ENCODE data around the gene HJURP.

Gene HJURP

DNA sequence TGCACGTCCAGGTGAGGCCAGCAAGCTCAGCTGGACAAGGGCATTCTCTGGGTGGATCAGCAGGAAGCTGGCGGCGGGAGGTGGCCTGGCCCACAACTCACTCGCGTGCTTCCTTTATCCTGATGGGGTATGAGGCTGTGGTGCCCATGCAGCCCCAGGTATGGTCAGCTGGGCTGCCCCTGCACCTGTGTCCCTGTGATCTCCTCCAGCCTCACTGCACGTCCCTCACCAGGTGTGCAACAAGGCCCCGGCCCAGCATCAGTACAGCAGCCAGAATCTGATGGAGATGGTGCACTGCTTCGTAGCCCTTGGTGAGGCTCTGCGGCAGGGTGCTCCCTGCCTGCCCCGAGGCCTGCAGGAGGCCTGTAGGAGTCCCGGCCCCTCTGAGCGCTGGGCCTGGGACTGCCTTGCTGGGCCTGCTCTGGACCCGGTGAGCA, 58.6 kb downstream of the HJURP start:
- Histone ChIP-seq H3K9ac (ENCODE audit: low read depth in 1 of 2, low read length in 2 of 2) (no peak overlapping the region), H3K27ac (ENCODE audit: low read depth in 2 of 2, low read length in 2 of 2) (no peak overlapping the region), H3K4me3 (ENCODE audit: low read length in 2 of 2) (no peak overlapping the region), H3K27me3 (ENCODE audit: control insufficient read depth in 2 of 2, insufficient read depth in 2 of 2, low read length in 2 of 2) (peaks cover 0 to 3% of the 10 kb centered on the region in 2 donors), H3K4me1 (ENCODE audit: control insufficient read depth in 2 of 2, insufficient read depth in 2 of 2, low read length in 2 of 2) (no peaks in the 10 kb centered on the region), H3K36me3 (ENCODE audit: control insufficient read depth in 2 of 2, insufficient read depth in 2 of 2, low read length in 2 of 2) (no peaks in the 10 kb centered on the region), H3K9me3 (ENCODE audit: control insufficient read depth in 2 of 2, low read length in 2 of 2) (no peaks in the 10 kb centered on the region)

DNA sequence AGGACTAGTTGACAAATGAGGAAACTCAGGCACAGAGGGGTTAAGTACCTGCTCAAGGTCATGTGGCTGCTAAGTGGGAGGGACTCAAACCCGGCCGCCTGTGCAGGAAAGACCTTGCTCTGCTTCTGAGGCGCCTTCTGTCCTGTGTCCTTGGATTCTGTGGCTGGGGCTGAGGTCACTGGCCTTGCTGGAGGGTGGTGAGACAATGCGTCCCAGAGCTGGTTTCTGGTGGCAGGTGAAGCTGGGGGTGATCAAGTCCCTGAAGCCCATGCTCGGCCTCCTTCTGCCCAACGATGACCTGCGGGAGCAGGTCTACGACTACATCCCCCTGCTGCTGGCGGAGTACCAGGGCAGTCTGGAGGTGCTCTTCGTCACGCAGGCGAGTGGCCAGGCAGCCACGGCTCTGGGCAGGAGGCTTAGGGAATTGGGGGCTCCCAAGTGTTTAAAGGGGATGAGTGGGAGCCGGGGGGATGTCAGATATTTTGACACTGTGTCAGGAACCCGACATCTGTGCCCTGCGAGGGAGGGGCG, 60.1 kb downstream of the HJURP start:
- H3K9ac ChIP-seq (ENCODE audit: low read depth in 1 of 2, low read length in 2 of 2), result no peak overlapping the region
- H3K4me1 ChIP-seq (ENCODE audit: control insufficient read depth in 2 of 2, insufficient read depth in 2 of 2, low read length in 2 of 2), result no peaks in the 10 kb centered on the region
- no peak overlapping the region for H3K4me3 ChIP-seq (ENCODE audit: low read length in 2 of 2)
- no peak overlapping the region for H3K27ac ChIP-seq (ENCODE audit: low read depth in 2 of 2, low read length in 2 of 2)
- H3K9me3 ChIP-seq (ENCODE audit: control insufficient read depth in 2 of 2, low read length in 2 of 2), result no peaks in the 10 kb centered on the region
- no peaks in the 10 kb centered on the region for H3K36me3 ChIP-seq (ENCODE audit: control insufficient read depth in 2 of 2, insufficient read depth in 2 of 2, low read length in 2 of 2)
- peaks cover 0 to 3% of the 10 kb centered on the region in 2 donors for H3K27me3 ChIP-seq (ENCODE audit: control insufficient read depth in 2 of 2, insufficient read depth in 2 of 2, low read length in 2 of 2)

GRCh38 chr2:233793465-233794127, 60.7 kb downstream of the HJURP start:
- H3K27me3 ChIP-seq (ENCODE audit: control insufficient read depth in 2 of 2, insufficient read depth in 2 of 2, low read length in 2 of 2), result peaks cover 0 to 3% of the 10 kb centered on the region in 2 donors
- no peaks in the 10 kb centered on the region for H3K9me3 ChIP-seq (ENCODE audit: control insufficient read depth in 2 of 2, low read length in 2 of 2)
- no peaks in the 10 kb centered on the region for H3K4me1 ChIP-seq (ENCODE audit: control insufficient read depth in 2 of 2, insufficient read depth in 2 of 2, low read length in 2 of 2)
- H3K4me3 ChIP-seq (ENCODE audit: low read length in 2 of 2), result no peak overlapping the region
- H3K27ac ChIP-seq (ENCODE audit: low read depth in 2 of 2, low read length in 2 of 2), result no peak overlapping the region
- no peak overlapping the region for H3K9ac ChIP-seq (ENCODE audit: low read depth in 1 of 2, low read length in 2 of 2)
- H3K36me3 ChIP-seq (ENCODE audit: control insufficient read depth in 2 of 2, insufficient read depth in 2 of 2, low read length in 2 of 2), result no peaks in the 10 kb centered on the region

DNA sequence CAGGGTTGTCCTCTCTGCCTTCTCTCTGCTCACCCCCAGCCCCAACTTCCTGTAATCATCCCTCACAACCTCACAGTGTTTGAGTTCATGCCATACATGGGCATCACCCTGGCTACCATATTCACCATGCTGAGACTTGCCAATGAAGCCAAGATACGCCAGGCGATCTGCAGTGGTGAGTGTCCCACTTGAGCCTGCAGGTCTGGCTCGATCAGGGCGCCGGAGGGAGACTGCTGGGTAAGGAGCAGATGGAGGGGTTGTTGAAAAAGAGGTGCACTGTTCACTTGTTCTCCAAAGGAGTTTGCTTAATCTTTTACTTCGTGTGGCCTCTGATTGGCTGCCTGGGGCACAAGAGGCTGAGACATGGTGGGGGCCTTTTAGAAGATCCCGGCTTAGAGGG, 61.6 kb downstream of the HJURP start:
- no peaks in the 10 kb centered on the region for H3K9me3 ChIP-seq (ENCODE audit: control insufficient read depth in 2 of 2, low read length in 2 of 2)
- H3K27ac ChIP-seq (ENCODE audit: low read depth in 2 of 2, low read length in 2 of 2), result no peak overlapping the region
- H3K9ac ChIP-seq (ENCODE audit: low read depth in 1 of 2, low read length in 2 of 2), result no peak overlapping the region
- H3K27me3 ChIP-seq (ENCODE audit: control insufficient read depth in 2 of 2, insufficient read depth in 2 of 2, low read length in 2 of 2), result peaks cover 0 to 3% of the 10 kb centered on the region in 2 donors
- H3K4me1 ChIP-seq (ENCODE audit: control insufficient read depth in 2 of 2, insufficient read depth in 2 of 2, low read length in 2 of 2), result no peaks in the 10 kb centered on the region
- H3K4me3 ChIP-seq (ENCODE audit: low read length in 2 of 2), result no peak overlapping the region
- H3K36me3 ChIP-seq (ENCODE audit: control insufficient read depth in 2 of 2, insufficient read depth in 2 of 2, low read length in 2 of 2), result no peaks in the 10 kb centered on the region

DNA sequence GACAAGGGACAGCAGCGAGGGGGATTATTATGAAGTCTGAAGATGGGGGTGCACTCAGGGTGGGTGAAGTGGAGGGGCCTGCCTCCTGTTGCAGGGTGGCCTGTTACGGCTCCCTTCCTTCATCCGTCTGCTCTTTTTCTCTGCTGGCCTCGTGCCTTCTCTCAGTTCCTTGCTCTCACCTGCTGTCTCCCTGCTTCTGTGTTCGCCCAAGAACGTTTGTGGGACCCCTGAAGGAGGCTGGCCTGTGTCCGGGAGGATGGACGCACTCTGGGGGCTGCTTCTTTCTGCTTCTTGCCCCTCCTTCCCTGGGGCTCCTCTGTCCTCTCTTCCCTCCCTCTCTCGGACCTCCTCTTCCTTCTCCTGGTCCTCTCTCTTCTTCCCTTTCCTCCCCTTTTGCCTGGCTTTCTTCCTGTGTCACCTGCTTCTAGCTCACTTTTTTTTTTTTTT, 62.4 kb downstream of the HJURP start:
- no peak overlapping the region for H3K9ac ChIP-seq (ENCODE audit: low read depth in 1 of 2, low read length in 2 of 2)
- H3K4me1 ChIP-seq (ENCODE audit: control insufficient read depth in 2 of 2, insufficient read depth in 2 of 2, low read length in 2 of 2), result no peaks in the 10 kb centered on the region
- H3K27me3 ChIP-seq (ENCODE audit: control insufficient read depth in 2 of 2, insufficient read depth in 2 of 2, low read length in 2 of 2), result peaks cover 0 to 3% of the 10 kb centered on the region in 2 donors
- H3K36me3 ChIP-seq (ENCODE audit: control insufficient read depth in 2 of 2, insufficient read depth in 2 of 2, low read length in 2 of 2), result no peaks in the 10 kb centered on the region
- H3K4me3 ChIP-seq (ENCODE audit: low read length in 2 of 2), result no peak overlapping the region
- no peak overlapping the region for H3K27ac ChIP-seq (ENCODE audit: low read depth in 2 of 2, low read length in 2 of 2)
- H3K9me3 ChIP-seq (ENCODE audit: control insufficient read depth in 2 of 2, low read length in 2 of 2), result no peaks in the 10 kb centered on the region

DNA sequence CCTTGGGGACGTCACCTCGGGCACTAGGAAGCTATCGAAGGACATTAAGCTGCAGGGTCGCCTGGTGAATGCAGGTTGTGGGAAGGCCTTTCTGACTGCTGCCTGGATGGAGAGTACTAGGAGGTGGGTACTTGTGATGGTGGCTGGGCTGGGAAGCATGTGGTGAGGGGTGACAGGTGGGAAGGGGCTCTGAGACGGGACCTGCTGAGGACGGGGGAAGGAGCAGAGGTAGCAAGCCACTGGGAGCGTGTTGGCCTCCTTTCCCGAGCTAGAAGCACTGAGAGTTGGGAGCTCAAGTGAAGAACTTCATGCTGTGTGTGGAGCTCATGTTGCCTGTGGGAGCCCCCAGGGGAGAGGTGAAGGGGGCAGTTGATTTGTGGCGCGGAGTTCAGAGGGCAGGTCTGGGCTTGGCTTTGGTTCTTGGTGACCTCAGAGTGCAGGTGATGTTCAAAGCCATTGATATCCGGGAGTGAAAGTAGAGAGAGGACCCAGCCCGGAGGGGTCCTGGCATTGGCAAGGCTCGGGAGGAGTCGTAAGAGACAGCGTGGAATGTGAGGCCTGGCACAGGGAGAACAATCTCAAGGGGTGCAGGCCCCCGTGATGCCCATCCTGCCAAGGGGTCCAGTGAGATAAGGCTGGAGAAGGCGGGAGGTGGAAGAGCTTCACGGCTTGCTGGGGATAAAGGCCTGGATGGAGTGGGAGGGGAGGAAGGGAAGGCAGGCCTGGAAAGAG, 63.0 kb downstream of the HJURP start:
- Histone ChIP-seq H3K4me3 (ENCODE audit: low read length in 2 of 2) (no peak overlapping the region), H3K27ac (ENCODE audit: low read depth in 2 of 2, low read length in 2 of 2) (no peak overlapping the region), H3K4me1 (ENCODE audit: control insufficient read depth in 2 of 2, insufficient read depth in 2 of 2, low read length in 2 of 2) (no peaks in the 10 kb centered on the region), H3K9me3 (ENCODE audit: control insufficient read depth in 2 of 2, low read length in 2 of 2) (no peaks in the 10 kb centered on the region), H3K27me3 (ENCODE audit: control insufficient read depth in 2 of 2, insufficient read depth in 2 of 2, low read length in 2 of 2) (peaks cover 0 to 3% of the 10 kb centered on the region in 2 donors), H3K36me3 (ENCODE audit: control insufficient read depth in 2 of 2, insufficient read depth in 2 of 2, low read length in 2 of 2) (no peaks in the 10 kb centered on the region), H3K9ac (ENCODE audit: low read depth in 1 of 2, low read length in 2 of 2) (no peak overlapping the region)

- H3K27me3 ChIP-seq (ENCODE audit: control insufficient read depth in 2 of 2, insufficient read depth in 2 of 2, low read length in 2 of 2), result peaks cover 0 to 3% of the 10 kb centered on the region in 2 donors
- H3K4me3 ChIP-seq (ENCODE audit: low read length in 2 of 2), result no peak overlapping the region
- no peaks in the 10 kb centered on the region for H3K4me1 ChIP-seq (ENCODE audit: control insufficient read depth in 2 of 2, insufficient read depth in 2 of 2, low read length in 2 of 2)
- H3K9ac ChIP-seq (ENCODE audit: low read depth in 1 of 2, low read length in 2 of 2), result no peak overlapping the region
- no peaks in the 10 kb centered on the region for H3K36me3 ChIP-seq (ENCODE audit: control insufficient read depth in 2 of 2, insufficient read depth in 2 of 2, low read length in 2 of 2)
- H3K27ac ChIP-seq (ENCODE audit: low read depth in 2 of 2, low read length in 2 of 2), result no peak overlapping the region
- no peaks in the 10 kb centered on the region for H3K9me3 ChIP-seq (ENCODE audit: control insufficient read depth in 2 of 2, low read length in 2 of 2)
Observed at GRCh38 chr2:233789554-233789953, 64.8 kb downstream of the HJURP start.

Measured in mucosa of rectum (tissue), 2 donors.